Activated CD4-positive, alpha-beta T cell treated with anti-CD3 and anti-CD28 coated beads, Interleukin-2, amount 50 U/mL, for 4 hours (primary cell): Measurements from ENCODE around the gene EPX.

ENCODE experiments used
- DNase-seq, 2 experiments: peaks; one replicate each; pipeline ENCODE4 v3.0.0-alpha.2; 2020

The EPX gene

GRCh38 chr17:58231641-58232040 is 39.1 kb downstream of the EPX start:
- DNase-seq = no peak

- peak in 1 of 2 experiments; percentile 5 for DNase-seq
These were observed 40.2 kb downstream of the EPX start for GRCh38 chr17:58232707-58233156.

DNA sequence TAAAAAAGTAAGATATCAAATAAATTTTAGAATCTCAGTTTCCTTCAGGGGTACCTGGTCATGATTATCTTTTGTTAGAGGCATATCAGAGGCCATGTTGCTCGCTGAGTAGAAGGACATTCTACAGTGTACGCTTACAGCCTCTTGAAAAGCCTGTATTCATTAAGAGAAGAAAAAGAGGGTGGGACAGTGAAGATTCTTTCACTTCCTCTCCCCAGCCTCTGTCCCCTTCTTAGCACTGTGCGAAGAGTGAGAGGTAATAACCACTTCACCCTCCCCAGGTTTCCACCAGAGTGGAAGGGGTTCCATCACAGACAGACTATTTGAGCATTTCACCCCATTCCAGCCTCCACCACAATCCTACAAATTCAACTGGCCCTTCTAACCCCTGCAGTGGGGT is 41.0 kb downstream of the EPX start:
- DNase-seq = no peak

- DNase-seq = no peak
These were observed 42.0 kb downstream of the EPX start for GRCh38 chr17:58234512-58234911.

DNA sequence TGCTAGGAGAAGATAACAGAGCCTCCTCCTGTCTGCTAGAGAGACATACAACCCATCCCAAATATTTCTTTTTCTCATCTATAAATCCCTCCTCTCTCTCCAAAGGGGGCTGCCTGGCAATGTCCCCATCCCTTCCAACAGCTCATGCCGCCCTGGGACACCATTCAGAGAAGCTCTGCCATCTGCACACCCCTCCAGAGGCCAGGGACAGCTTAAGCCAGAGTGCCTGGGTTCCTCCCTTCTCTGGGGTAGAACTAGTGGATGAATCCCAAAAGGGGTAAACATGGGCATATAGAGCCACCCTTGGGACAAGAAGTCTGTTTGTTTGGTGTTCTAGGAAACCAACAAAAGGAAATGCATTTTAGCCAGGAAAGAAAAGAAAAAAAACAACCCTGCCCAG is 43.3 kb downstream of the EPX start:
- DNase-seq = no peak

DNA sequence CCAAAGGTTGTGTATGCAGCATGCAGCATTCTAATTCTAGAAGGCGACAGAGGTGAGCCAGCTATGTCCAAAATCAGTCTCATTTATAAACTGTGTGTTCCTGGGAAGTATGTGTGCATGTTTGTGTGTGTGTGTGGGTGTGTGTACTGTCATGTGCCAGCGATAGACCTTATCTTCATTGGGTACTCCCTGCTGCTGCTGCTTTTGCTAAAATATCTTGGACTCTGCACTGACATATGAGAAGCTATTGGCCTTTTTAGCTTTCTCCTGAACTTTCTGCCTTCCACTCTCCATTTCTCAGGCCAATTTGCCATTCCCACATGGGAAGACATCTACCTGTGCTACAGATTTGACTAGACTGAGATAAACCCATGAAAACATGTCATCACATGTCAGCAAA is 43.9 kb downstream of the EPX start:
- no peak for DNase-seq

DNA sequence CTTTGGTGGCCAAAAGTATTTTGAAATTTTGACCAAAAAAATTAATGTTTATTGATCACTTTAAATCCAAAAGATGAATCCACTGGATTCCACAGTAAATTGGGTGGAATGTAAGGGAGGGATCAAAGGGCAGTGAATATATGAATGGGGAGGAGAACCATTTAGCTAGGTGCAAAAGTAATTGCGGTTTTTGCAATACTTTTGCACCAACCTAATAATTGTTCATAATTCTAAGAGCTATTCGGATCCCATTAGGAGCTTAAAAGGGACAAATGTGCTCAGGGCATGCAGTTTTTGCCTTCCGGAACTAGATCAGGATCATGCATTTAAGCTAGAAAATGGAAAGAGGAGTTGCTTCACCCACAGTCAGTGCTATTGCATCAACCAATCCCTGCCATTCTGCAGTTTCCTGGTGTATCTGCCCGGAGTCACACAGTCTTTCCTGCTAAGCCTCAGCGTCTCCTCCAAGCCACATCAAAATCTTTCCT is 45.7 kb downstream of the EPX start, which contains the start of gene LPO:
TSS of gene LPO (plus strand) at position 438 of the 488 bp plus-strand sequence. CDS start 4,396 bp downstream, outside the sequence.
- no peak for DNase-seq

DNA sequence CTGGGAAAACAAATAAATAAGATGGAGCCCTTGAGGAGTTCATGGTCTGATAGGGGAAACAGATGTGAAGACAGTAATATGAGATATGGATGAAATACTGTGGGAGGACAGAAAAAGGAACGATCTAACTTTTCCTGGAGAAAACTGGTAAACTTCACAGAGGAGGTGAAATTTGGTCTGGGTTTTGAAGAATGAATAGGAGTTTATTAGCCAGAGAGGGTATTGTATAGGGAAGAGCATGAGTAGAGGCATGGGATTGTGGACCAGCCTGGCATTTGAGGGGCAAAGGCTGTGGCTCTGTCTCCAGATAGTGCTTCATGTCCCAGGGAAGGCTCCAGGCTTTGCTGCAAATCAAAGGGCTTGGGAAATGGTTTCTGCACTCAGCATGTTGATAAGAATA is 47.5 kb downstream of the EPX start:
- DNase-seq = no peak

DNA sequence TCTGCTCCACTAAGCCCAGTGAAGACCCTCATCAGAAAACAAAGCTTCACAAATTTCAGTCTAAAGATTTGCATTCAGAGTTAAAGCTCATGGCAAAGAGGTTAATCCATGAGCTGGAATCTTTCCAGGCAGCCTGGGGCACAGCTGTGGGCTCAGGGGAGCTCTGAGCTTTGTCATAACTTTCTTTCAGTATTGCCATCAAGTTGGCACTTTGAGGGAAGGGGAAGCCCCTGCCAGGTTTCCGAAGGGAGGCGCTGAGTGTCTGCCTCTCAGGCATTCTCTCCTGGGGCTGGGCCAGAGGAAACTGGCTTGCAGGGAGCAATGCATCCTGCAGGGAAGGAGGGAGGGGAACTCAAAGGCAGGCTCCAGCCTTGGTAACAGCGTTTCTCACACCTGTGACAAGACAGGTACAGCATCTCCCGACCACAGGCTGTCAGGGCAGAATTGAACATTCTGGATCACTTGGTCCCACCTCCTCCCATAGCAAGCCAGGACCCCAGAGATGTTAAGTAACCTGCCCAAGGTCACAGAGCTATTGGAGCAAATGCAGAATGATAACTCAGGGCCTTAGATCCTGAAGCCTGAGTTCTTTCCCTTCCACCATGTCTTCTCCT is 49.8 kb downstream of the EPX start:
- DNase-seq = no peak

- no peak for DNase-seq
These were observed 52.4 kb downstream of the EPX start for GRCh38 chr17:58244963-58245362.

DNA sequence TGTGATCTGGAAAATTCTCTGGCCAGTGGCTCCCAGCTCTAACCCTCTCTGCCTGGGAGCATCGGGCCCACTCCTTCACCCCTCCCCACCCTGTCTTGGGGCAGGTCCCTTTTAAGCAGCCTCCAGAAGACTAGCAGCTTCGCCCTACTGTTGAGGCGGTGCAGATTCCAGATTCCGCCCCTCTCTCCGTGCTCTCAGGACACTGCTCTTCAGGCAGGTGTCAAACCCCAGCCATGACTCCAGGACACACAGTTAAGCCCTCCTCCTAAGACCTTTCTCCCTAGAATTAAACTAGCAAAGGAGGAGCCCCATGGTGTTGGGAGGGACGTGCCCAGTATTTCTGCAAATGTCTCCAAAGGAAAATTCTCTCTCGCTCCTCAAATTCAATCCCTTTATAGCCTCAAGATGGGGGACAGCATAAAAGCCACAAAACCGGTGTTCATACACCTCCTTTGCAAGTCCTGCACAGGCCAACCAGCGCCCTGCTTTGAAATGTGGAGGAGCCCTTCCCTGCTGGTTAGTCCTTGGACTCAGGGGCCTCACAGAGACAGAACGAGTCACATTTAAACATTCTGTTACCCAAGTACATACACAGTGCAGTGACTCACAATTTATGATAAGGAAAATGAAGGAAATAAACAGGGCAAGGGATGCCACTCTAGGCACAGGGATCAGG is 53.0 kb downstream of the EPX start:
- no peak for DNase-seq

- no peak for DNase-seq
These were observed 53.7 kb downstream of the EPX start for GRCh38 chr17:58246104-58246740.

GRCh38 chr17:58246781-58247180 is 54.3 kb downstream of the EPX start:
- no peak for DNase-seq

DNA sequence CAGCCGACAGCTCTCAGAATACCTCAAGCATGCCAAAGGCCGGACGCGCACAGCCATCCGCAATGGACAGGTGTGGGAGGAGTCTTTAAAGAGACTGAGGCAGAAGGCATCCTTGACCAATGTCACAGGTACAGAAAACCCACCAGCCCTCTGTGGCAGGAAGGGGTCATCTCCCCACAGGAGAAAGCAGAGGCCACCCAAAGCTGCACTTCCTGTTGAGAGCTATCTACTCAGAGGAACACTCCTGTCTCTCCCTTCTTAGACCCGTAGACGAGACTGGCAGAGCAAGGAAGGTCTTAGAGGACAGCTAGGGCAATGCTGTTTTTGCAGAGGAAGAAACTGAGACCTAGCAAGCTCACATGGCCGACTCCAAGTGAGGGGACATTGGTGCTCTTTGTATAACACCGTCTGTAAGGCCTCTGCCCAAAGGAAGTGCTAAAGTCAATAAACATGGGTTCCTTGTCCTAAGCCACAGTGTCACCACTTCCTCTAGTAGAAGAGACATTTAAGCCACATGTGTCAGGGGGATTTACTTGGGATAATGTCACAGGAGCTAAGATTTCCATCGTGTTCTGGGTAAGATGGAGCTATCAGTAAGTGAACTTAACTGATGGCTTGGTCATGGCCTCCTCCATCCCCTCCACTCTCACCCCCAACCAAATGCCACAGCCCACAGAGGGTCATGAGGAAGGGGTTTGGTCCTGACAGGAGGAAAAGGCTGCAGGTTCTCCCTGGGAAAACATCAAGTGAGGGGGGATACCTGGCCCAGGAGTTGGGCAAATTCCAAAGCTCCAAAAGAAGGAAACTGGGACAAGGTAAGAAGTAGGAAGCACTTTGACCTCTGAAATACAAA is 55.2 kb downstream of the EPX start:
- no peak for DNase-seq

DNA sequence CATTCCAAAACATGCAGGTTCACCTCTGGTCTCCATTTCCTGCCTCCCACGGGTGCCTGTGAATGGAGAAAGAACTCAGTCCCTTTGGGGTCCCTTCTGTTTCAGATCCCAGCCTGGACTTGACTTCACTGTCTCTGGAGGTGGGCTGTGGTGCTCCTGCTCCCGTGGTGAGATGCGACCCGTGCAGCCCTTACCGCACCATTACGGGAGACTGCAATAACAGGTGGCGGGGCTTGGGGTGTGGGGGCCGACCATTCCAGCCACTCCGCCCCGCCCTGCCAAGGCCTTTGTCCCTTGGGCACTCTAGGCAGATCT is 56.4 kb downstream of the EPX start:
- DNase-seq = no peak

- DNase-seq = peak; percentile 70 to 71
These were observed 57.0 kb downstream of the EPX start for GRCh38 chr17:58249270-58250133.

- DNase-seq = no peak
These were observed 58.0 kb downstream of the EPX start for GRCh38 chr17:58250344-58251011.

DNA sequence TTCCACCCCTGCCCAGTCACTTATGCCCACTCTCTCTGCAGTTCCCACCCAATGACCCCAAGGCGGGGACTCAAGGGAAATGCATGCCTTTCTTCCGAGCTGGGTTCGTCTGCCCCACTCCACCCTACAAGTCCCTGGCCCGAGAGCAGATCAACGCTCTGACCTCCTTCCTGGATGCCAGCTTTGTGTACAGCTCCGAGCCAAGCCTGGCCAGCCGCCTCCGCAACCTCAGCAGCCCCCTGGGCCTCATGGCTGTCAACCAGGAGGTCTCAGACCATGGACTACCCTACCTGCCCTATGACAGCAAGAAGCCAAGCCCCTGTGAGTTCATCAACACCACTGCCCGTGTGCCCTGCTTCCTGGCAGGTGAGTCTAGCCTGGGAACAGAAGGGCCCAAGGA is 59.6 kb downstream of the EPX start:
- DNase-seq = no peak

- no peak for DNase-seq
These were observed 60.6 kb downstream of the EPX start for GRCh38 chr17:58253082-58253481.
